Measurements from ENCODE around the gene SEMA3B. TPM values are rescaled to one million over a fixed set of nuclear protein-coding genes. Genes with fewer than 3 reads are reported as not detected.

Gene SEMA3B
- total RNA-seq, 4 donors from 2014 or later = 37.4 to 66.6 (median 46.4) TPM

DNA sequence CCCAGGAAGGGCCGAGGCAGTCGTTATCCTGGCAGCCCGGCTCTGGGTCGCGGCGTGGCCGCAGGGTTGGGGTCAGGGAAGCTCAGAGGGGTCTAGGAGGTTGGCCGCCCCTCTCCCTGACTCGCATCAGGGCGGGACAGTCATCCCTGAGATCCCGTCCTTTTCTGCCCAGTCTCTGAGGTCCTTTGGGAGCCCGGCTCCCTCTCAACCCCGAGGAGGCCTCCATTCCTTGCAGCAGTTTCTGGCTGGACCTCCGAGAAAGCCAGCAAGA, 53.1 kb downstream of the SEMA3B start:
- 28% methylated on average over 6 of the region's 14 CpGs for WGBS
- peak overlapping the region; percentile 93 to 95 (median 93) for H3K27ac ChIP-seq (replicated peaks in 1 of 4)
- intact Hi-C loops (cut with DNase I) = no loop called here
- H3K4me1 ChIP-seq = peaks cover 55 to 91% (median 84%) of the 10 kb centered on the region in 4 donors
- H3K4me3 ChIP-seq = peak overlapping the region; percentile 72 to 88 (median 84)
- H3K36me3 ChIP-seq = peaks cover 10 to 56% (median 51%) of the 10 kb centered on the region in 4 donors
- DNase-seq (ENCODE audit: extremely low spot score) = no peak
- H3K9me3 ChIP-seq = no peaks in the 10 kb centered on the region
- no peak for TF ChIP-seq POLR2AphosphoS5 (IDR thresholded peaks at IDR 0.05)
- TF ChIP-seq, protein P1, sequence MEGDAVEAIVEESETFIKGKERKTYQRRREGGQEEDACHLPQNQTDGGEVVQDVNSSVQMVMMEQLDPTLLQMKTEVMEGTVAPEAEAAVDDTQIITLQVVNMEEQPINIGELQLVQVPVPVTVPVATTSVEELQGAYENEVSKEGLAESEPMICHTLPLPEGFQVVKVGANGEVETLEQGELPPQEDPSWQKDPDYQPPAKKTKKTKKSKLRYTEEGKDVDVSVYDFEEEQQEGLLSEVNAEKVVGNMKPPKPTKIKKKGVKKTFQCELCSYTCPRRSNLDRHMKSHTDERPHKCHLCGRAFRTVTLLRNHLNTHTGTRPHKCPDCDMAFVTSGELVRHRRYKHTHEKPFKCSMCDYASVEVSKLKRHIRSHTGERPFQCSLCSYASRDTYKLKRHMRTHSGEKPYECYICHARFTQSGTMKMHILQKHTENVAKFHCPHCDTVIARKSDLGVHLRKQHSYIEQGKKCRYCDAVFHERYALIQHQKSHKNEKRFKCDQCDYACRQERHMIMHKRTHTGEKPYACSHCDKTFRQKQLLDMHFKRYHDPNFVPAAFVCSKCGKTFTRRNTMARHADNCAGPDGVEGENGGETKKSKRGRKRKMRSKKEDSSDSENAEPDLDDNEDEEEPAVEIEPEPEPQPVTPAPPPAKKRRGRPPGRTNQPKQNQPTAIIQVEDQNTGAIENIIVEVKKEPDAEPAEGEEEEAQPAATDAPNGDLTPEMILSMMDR (IDR thresholded peaks at IDR 0.05) = no peak
- no peaks in the 10 kb centered on the region for H3K27me3 ChIP-seq

GRCh38 chr3:50322386-50323091, 53.6 kb downstream of the SEMA3B start, which contains the start of gene HYAL2:
Gene HYAL2 (minus strand): TSS chr3:50322745. CDS start chr3:50320489, 2,256 bp downstream.
- Histone ChIP-seq H3K27ac (replicated peaks in 1 of 4) (peak within 1 kb of the TSS; percentile 93 to 95 (median 93)), H3K9me3 (no peaks in the 10 kb centered on the region), H3K4me3 (peak within 1 kb of the TSS; percentile 72 to 88 (median 84)), H3K36me3 (peaks cover 10 to 52% (median 46%) of the 10 kb centered on the region in 4 donors), H3K27me3 (no peaks in the 10 kb centered on the region), H3K4me1 (peaks cover 55 to 91% (median 85%) of the 10 kb centered on the region in 4 donors)
- intact Hi-C loops (cut with DNase I) = no loop called here
- peak; percentile 62 to 66 for TF ChIP-seq POLR2AphosphoS5 (IDR thresholded peaks at IDR 0.05)
- TF ChIP-seq EP300 (IDR thresholded peaks at IDR 0.05) = no peak
- WGBS = 48% methylated on average over 19 of the region's 31 CpGs
- no peak for DNase-seq (ENCODE audit: extremely low spot score)

DNA sequence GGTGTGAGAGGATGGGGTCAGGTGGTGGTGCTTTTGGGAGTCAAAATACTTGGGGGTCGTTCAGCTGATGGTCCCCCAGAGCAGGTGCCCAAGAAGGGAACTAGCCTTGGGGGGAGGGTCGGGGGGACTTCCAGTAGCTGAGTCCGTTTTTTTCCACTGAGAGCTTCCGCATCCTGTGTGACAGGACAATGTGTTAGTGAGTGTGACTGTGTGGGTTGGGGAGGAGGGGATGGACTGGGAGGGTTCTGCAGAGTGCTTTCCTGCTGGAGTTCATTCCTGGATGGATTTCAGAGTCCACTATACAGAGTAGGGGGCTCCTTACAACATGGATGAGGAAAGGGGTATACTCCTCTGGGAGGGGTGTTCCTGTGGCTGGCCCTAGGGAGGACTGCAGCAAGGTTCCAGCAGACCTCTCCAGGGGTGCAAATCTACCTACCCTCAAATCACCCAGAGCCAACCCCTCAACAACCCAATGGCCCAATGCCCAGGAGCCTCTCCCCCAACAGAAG, 54.2 kb downstream of the SEMA3B start:
- H3K4me1 ChIP-seq = peaks cover 50 to 88% (median 82%) of the 10 kb centered on the region in 4 donors
- H3K9me3 ChIP-seq = no peaks in the 10 kb centered on the region
- peak overlapping the region; percentile 93 to 95 (median 93) for H3K27ac ChIP-seq (replicated peaks in 1 of 4)
- 46% methylated on average over 4 of the region's 4 CpGs for WGBS
- no peaks in the 10 kb centered on the region for H3K27me3 ChIP-seq
- intact Hi-C loops (cut with DNase I) = no loop called here
- peak overlapping the region; percentile 12 to 86 (median 78) for H3K4me3 ChIP-seq
- DNase-seq (ENCODE audit: extremely low spot score) = no peak
- peaks cover 10 to 46% (median 40%) of the 10 kb centered on the region in 4 donors for H3K36me3 ChIP-seq
- TF ChIP-seq POLR2AphosphoS5 (IDR thresholded peaks at IDR 0.05) (no peak), EP300 (IDR thresholded peaks at IDR 0.05) (no peak), POLR2A (IDR thresholded peaks at IDR 0.05; ENCODE audit: low read depth) (no peak)
- TF ChIP-seq, protein P1 (IDR thresholded peaks at IDR 0.05) = no peak

- no peak for DNase-seq (ENCODE audit: extremely low spot score)
- peaks cover 10 to 40% (median 34%) of the 10 kb centered on the region in 4 donors for H3K36me3 ChIP-seq
- H3K27me3 ChIP-seq = no peaks in the 10 kb centered on the region
- TF ChIP-seq POLR2A (IDR thresholded peaks at IDR 0.05; ENCODE audit: low read depth) (no peak), POLR2AphosphoS5 (IDR thresholded peaks at IDR 0.05) (peak; percentile 48 to 65), EP300 (IDR thresholded peaks at IDR 0.05) (peak; percentile 55)
- TF ChIP-seq, protein P1 (IDR thresholded peaks at IDR 0.05) = peak in 1 of 3 experiments; percentile 8
- intact Hi-C loops (cut with DNase I) = no loop called here
- peak overlapping the region; percentile 93 to 95 (median 93) for H3K27ac ChIP-seq (replicated peaks in 1 of 4)
- H3K4me3 ChIP-seq = peak overlapping the region in 3 of 4 donors; percentile 12 to 86 (median 83)
- WGBS = 56% methylated on average over 2 of the region's 5 CpGs
- H3K9me3 ChIP-seq = no peaks in the 10 kb centered on the region
- peaks cover 50 to 87% (median 82%) of the 10 kb centered on the region in 4 donors for H3K4me1 ChIP-seq
Measured at GRCh38 chr3:50323614-50324199, 54.8 kb downstream of the SEMA3B start.

All from esophagus muscularis mucosa (tissue), 4 donors.